GM18502 (cell line): ENCODE data around the gene ACTL8.

Experiments used
- ATAC-seq: cut with Tn5 transposase; IDR thresholded peaks from one replicate; pipeline ENCODE4 v1.9.1; 2021; ENCODE audit warnings: mild to moderate bottlenecking; ENCODE audit not compliant: unreplicated experiment, poor library complexity

Gene ACTL8

DNA sequence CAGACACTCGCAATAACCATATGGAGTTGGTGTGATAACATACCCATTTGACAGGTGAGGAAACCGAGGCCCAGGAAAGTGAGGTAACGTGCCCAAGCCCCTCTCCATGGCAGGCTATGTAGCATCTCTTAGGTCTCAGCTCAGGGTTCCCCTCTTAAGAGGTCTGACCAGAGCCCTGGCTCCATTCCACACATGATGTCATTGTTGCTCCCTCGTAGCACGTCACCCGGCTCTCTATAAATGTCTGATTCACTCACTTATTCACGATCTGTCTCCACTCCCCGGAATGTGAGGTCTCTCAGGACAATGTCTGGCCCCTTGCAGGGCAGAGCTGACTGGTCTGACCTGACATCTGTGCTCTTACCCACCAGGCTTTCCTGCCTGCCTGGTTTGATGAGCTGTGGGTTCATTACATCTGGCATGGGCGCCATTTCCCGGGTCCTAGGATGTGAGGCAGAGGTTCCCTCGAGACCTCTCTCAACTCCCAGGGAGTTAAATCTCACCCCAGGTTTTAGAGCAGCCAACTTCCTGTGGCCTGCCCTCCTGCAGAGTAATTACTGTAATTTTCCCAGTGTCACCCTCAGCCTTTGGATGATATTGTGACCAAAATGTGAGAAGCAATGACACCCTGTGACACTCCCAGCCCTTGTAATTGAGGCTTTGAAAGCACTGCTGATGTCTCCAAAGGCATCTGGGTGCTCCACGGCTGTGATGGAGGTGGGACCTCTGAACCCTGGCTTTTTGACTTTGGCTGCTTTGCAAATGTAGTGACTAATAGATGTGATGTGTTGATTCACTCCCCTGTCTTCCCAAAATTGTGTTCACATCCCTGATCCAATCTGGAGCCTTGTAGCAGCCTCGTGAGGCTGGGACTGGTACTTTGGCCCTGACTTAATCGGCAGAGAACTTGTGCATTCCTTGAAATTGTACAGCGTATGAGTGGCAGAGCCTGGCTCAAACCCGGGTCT, 10.6 kb downstream of the ACTL8 start:
- ATAC-seq, result no peak

DNA sequence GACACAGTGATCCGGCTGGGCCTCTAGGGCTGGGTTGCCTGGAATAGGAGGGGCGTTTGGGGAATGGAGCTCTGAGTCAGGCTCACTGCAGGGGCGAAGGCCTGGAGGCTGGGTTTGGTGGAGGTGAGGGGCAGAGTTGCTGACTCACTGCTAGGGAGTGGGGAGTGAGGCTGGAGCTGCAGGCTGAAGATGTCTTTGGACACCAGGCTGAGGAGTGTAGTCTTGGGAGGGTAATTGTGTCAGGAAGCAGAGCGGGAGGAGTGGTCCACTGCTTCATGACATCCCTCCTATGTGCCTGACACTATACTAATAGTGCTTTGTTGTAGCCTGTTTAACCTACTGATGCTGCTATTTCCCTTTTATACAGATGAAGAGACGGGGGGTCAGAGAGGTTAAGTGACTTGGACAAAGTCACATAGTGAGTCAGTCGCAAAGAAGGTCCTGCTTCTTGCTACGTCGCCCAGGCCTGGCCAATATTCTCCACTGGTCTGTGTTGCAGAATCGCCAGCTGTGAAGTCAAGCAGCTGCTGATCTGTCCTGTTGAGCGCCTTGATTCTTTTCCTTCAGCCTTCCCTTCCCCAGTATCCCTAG, 13.6 kb downstream of the ACTL8 start:
- ATAC-seq, result no peak

DNA sequence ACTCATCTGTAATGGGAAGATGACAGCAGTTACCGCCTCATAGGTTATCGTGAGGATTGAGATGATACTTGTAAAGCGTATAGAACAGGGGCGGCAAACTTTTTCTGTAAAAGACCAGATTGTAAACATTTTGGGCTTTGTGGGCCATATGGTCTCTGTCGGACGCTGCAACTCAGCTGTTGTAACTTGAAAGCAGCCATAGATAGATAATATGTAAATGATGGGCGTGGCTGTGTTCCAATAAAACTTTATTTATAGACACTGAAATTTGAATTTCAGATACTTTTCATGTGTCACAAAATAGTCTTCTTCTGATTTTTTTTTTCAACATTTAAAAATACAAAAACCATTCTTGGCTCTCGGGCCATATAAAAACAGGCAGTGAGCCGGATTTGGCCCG, 15.8 kb downstream of the ACTL8 start:
- ATAC-seq, result no peak

DNA sequence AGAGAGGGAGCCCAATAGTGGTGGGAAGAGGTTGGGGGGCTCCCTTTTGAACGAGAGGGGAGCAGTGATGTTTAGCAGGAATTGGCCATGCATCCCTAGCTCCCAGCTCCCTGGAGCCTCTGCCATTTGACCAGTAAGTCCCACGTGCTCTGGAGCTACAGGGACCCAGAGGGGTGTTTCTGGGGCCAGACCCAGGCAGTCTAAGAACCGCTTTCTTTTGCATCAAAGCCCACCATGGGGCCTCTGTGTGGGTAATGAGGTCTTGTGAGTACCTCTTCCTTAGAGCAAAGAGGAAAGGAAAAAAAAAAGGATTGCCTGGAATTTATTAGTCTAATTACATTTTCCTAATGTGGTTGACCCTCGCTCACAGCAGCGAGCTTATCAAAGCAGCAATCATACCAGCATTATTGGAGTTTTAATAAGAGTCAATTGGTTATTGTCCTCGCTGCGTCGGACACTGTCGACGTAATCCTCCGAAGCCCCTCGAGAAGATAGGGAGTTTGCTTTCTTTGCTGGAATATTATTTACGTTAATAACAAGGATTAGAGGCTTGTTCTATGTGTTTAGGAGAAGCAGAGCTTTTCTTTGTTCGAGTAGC, 17.6 kb downstream of the ACTL8 start:
- no peak for ATAC-seq

DNA sequence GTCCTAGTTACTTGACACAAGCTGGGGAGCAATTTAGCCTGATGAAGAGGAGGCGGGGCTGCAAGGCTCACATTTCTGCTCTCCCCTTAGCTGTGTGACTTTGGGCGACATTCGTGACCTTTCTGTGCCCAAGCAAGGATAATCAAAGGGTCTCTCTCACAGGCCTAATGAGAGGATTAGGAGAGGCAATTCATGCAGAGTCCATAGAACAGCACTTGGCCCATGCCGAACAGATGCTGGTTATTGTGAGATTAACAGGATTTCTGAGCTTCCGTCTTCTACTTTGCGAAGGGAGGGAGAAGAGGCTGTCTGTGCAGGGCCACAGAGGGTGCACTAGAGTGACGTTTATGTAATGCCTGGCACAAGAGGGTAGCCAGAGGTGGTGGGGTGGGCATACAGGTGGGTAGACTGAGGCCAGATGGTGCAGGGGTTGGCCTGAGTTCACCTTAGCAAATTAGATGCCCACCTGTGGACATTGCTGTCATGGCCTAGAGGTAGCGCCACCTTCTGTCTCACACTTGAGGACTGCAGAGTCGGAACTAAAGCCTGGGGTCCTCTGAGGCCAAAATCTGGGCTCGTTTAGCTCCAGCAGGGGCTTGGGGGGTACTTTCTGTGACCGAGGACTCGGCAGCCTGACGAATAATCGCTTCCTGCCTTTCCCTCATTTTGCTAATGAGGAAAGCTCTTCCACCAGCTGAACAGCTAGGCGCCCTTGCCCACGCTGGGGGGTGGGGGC, 18.6 kb downstream of the ACTL8 start:
- ATAC-seq, result no peak

DNA sequence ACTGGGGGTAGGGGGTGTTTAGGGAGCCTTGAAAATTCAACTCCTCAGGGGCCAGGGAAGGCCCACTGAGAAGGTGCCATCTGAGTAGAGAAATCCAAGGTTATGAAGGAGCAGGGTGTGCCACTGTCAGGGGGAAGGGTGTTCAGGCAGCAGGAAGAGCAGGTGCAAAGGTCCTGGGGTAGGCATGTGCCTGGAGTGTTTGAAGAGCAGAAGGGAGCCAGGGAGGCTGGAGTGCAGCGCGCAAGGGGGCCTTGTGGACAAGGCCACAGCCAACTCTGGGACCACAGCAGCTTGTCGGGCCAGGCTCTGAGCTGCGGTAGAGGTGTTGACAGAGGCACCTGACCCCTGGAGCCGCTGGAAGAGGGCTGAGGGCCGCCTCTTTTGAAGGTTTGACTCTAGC, 19.3 kb downstream of the ACTL8 start:
- ATAC-seq, result no peak

DNA sequence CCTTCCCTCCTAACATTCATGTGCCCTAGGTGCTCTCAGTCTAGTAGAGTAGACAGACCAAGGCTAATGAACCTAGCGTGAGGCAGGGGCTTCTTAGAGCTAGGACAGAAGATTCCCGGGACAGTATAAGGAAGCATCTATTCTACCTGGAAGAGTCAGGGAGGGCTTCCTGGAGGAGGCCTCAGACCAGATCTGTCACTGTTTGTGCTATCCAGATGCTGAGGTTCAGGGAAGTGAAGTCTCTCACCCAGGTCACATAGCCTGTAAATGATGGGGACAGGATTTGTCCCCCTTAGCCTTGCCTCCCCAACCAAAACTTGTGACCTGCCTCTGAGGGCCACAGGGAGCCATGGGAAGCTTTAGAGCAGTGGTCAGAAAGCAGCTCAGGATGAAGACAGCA, 20.7 kb downstream of the ACTL8 start:
- ATAC-seq, result no peak

DNA sequence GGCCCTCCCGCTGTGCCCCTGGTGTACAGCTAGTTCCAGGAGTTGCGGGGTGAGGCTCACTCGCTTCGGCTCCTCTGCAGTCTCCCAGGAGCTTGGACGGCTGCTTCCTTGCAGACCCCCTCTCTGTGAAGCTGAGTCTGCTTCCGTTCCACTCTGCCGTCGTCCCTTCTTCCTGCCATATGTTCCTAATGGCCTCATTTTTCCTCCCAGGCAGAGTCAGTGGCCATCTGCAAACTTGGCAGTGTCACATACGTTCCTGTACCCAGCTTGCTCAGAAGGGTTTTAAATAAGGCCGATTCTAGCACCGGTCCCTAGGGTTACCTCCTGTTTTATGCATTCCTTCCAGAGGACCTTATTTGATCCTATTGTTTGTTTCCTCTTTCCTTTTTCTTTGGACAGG, 21.3 kb downstream of the ACTL8 start:
- ATAC-seq, result no peak

DNA sequence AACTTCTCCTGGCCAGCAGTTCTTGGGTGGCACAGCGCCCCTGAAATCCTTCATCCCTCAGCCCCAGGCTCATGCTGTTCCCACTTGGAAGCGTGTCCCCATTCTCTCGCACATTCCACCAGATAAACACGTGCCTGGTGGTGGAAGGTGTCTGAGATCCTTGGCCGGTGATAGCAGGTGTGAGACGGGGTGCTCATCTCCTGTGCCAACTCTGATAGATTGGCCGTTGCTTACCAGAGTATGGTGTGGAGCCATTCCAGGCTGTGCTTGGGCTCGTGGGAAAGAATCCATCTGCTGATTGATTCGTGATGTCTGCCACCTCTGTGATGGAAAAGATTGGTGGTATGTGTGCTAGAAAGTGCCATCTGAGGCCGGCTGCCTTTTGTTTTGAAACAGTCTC, 22.2 kb downstream of the ACTL8 start:
- no peak for ATAC-seq

DNA sequence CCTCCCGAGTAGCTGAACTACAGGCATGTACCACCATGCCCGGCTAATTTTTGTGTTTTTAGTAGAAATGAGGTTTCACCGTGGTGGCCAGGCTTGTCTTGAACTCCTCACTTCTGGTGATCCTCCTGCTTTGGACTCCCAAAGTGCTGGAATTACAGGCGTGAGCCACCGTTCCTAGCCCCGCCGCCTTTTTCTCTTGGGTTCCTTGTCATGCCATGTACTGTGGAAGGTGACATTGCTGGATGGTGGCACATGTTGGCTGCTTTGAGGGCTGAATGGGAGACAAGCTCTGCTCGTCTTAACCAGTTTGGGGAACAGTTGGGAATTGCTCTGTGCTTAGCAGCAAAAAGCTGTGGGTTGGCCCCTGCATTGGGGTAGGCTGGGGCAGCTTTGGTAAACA, 22.7 kb downstream of the ACTL8 start:
- no peak for ATAC-seq

DNA sequence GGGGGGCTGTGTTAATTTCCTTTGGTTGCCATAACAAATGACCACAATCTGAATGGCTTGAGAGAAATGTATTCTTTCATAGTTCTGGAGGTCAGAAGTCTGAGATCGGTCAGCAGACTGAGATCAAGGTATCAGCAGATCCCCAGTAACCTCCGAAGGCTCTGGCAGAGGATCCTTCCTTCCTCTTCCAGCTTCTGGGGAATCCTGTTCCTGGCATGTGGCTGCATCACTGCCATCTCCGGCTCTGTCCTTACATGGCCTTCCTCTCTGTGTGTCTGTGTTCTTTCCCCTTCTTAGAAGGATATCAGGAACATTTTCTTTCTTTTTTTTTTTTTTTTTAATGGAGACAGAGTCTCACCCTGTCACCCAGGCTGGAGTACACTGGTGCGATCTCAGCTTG, 25.8 kb downstream of the ACTL8 start:
- ATAC-seq, result no peak

DNA sequence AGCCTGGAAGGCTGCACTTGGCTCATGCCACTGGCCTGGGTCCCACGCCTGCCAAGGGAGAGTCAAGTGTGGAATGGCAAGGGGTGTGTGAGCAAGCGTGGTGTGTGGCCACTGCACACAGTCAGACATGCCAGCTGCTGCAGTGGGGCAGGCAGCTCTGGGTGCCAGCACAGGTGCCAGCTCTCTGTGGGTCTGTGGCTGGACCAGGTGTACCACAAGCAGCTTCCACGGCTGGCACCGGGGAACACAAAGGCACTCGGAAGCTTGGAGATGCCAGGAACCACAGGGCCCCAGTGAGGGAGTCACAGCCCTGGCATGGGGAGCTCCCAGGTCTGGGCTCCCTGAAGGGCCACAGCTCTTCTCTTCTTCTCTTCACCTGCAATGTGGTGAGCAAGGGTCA, 34.8 kb downstream of the ACTL8 start:
- ATAC-seq, result no peak

DNA sequence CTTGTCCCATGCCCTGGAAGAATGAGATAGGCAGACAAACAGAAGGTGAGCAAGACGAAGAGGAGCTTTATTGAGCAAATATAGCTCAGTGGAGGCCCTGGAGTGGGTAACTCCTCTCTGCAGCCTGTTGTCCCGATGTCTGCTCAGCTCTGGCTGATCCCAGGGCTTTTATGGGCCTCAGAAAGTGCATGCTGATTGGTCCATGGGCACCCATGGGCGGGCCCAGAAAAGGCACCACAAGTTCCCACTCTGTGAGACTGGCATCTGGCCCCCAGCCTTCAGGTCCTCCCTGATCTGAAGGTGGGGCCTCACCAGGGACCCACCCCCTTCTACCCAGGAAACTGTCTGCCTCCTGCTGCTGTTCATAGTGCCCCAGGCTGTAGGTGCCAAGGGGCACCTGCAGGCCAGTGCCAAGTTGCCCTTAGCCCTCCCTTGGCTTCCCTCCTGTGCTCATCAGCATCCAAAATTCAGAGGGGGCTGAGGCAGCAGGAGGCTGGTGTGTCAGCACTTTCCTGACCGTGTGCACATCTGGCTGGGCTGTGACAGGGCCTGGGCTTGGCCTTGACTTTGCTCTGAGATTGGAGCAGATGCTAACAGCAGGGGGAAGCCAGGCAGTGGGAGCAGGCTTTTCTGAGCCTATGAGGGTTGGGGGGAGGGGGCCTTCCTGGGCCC, 35.4 kb downstream of the ACTL8 start:
- no peak for ATAC-seq

DNA sequence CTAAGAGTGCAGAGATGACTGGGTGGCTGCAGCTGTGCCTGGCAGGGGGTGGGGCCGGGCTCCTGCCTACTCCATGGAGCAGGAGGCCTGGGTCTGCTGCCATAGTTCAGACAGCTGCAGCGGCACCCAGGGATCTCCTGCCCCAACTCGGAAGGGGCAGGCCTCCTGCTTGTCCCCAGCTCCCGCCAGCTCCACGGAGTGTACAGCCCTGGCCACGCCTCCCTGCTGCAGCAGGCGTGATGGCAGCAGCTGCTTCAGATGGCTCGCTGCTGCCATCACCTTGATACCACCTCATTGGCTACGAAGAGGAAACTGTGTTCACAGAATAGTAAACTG, 35.9 kb downstream of the ACTL8 start:
- ATAC-seq, result no peak

DNA sequence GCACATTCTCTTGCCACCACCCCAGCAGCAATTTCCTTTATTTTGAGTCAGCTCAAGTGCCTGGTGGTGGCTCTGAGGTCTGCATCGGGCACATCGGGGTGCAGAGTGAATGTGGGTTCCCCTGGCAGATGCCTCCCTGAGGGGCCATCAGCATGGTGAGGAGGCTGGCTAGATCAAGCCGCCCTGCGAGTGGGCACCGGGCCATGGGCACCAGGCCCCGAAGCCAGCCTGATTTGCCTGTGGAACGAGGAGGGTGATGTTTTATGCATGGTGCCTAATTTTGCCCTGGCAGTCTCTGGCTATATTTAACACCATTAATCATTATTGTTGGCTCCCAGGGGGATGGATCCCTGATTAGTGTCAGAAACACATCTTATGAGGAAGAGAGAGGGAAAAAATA, 36.3 kb downstream of the ACTL8 start:
- ATAC-seq, result no peak

DNA sequence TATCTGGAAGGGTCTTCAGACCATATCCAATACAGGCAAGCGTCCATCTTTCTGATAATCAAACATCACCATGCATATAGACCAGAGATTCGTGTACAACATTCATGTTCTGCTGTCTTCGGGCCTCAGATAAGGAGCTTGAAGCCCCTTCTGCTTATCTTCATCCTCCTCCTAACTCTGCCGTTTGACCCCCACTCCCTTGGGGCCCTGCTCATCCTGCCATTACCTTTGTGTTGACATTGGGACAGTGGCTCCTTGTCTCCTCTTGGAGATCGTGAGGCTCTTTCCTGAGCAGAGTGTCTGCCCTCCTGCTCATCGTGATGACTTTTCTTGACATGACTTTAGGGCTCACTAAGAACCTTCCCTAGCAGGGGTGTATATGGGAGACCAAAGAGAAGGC, 37.3 kb downstream of the ACTL8 start:
- no peak for ATAC-seq

DNA sequence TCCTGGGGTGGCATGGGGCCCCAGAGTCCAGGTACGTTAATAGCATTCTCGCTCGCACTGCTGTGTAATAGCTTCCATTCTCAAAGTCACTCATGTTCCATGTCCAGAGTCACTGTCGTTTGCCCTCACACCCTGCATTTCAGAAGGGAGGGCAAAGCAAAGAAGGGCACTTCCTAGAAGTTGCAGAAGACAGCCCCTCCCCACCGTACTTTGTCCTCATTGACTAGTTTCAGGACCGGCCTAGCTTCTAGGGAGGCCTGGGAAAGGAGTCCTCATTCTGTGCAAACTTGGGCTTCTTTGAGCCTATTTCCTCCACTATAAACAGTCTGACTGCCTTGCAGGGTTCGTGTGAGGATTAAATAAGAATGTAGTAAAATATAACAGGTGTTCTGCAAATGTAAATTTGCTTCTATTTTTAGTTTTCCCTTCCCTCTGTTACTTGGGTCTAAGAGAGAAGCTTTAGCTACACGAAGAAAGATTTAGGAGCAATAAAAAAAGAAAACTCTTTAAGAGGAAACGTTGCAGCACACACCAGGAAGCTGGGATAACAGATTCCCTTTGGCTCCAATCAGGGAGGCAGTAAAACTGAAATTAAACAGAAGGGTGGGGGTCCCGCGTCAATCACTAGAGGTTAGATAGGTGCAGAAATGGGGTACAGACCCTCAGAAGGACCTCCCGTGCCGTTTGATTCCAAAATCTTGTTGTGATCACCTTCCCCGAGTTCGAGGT, 40.1 kb downstream of the ACTL8 start:
- no peak for ATAC-seq

DNA sequence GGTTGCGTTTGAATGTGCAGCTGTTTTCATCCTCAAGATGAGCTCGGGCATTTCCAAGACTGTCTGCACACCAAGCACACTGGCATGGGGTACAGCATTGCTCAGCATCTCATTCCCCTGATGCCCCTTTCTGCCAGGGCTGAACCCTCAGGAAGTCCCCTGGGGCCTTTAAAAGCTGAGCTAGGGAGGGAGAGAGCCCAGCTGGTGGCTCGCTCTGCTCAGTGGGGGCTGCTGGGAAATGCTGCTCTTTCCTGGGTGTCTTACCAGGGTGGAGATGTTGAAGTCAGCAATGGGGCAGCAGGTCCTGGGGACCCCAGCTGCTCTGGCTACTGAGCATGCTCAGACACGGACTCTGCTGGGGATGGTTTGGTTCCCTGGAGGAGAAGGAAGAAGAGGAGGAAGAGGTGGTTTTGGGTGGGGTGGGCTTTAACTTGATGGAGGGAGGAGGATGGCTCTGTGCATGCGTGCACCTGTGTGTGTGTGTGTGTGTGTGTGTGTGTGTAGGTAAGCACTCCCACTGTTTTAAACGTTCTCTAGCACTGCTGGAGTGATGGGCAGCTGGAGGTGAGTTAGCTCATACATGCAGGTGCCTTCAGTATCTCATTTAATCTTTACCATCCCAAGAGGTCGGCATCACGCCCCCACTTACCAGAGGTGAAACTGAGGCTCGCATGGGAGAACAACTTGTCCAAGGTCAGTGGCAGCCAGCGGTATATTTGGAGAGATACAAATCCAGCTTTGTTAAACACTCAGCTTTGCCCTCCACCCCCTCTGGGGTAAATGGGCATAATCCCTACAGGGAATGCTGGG, 40.9 kb downstream of the ACTL8 start:
- no peak for ATAC-seq

DNA sequence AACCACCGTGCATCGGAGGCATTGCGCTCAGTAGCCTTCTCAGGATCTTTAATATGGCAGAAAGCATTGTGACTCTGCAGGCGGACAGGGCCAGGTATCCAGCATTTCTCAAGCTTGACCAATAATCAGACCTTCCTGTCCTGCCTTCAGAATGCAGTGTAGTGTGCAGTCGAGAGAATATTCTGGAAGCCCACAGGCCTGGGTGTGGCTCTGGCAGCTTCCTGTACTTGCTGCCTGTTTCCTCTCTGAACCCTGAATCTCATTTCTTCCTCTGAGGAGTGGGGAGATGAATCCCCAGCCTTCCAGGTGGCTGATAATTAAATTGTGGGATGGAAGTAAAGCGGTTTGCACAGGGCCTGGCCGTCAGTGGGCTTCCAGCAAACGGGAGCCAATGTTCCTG, 42.3 kb downstream of the ACTL8 start:
- ATAC-seq, result no peak
